GM12873 (cell line): Measurements from ENCODE around the gene MUC2.

ENCODE experiments used
- TF ChIP-seq, protein P1 (sequence below): IDR thresholded peaks from 2 replicates; pipeline ENCODE4 v1.5.1; 2012; ENCODE audit warnings: low read depth, mild to moderate bottlenecking, moderate library complexity, low read length, control low read depth; ENCODE audit not compliant: insufficient read depth; ENCODE audit errors: missing control alignments

Gene MUC2

DNA sequence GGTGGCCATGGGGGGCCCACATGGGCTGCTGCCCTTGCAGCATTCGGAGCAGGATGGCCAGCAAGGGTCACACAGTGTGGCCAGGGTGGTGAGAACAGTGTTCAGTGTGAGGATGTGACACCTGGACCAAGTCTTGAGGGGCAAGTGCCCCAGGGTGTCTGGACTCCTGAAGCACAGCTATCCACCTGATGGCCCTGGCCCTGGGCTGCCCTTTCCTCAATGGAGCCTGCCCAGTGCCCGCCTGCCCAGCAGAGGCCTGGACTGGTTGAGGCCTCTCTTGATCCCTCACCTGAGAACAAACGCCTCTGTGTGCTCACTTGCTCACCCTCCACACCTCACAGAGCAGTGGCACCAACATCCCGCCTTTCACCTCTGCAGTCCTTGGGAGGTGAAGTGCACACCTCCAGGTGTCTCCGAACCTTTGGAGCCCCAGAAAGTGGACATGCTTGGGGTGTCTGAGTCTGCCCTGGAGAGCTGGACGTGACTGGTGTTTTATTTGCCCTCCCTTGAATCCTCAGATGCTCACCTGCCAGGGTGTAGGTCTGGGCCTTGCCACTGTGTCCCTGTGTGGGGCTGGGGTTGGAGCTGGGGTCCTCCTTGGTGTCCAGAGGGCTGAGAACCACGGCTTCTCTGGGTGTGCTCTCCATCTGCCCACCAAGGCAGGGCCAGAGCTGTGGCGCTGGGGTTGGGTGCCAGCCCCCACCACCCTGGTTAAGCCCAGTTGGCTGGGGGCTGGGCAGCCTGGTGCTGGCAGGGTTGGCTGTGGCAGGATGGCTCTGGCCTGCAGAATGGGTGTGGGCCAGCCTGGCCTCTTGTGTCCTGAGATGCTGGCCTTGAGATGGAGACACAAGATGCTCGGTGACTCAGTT is 3.8 kb upstream of the MUC2 start:
- TF ChIP-seq, protein P1, sequence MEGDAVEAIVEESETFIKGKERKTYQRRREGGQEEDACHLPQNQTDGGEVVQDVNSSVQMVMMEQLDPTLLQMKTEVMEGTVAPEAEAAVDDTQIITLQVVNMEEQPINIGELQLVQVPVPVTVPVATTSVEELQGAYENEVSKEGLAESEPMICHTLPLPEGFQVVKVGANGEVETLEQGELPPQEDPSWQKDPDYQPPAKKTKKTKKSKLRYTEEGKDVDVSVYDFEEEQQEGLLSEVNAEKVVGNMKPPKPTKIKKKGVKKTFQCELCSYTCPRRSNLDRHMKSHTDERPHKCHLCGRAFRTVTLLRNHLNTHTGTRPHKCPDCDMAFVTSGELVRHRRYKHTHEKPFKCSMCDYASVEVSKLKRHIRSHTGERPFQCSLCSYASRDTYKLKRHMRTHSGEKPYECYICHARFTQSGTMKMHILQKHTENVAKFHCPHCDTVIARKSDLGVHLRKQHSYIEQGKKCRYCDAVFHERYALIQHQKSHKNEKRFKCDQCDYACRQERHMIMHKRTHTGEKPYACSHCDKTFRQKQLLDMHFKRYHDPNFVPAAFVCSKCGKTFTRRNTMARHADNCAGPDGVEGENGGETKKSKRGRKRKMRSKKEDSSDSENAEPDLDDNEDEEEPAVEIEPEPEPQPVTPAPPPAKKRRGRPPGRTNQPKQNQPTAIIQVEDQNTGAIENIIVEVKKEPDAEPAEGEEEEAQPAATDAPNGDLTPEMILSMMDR, result no peak

DNA sequence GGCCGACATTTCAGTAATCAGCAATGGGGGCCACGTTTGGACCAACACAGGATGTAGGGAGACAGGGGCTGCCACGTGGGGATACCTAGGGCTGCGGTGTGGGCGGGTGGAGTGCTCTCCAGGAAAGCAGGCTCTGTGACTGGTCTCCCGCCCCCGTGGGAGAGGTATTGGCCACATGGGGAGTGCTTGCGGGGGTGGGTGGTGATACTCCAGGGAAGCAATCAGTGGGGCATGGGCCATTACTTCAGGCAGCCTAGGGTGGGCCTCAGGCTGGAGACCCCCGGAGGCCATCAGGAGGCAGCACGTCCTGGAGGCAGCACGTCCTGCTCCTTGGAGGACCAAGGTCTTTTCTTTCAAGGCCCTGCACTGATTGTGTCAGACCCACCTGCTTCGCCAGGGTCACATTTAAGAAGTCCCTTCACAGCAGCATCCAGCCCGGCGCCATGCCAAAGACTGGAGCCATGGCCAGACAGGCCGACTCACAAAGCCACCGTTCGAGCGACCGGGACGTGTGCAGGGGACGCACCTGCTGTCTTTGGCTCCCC is 3.0 kb upstream of the MUC2 start:
- TF ChIP-seq, protein P1, result no peak

DNA sequence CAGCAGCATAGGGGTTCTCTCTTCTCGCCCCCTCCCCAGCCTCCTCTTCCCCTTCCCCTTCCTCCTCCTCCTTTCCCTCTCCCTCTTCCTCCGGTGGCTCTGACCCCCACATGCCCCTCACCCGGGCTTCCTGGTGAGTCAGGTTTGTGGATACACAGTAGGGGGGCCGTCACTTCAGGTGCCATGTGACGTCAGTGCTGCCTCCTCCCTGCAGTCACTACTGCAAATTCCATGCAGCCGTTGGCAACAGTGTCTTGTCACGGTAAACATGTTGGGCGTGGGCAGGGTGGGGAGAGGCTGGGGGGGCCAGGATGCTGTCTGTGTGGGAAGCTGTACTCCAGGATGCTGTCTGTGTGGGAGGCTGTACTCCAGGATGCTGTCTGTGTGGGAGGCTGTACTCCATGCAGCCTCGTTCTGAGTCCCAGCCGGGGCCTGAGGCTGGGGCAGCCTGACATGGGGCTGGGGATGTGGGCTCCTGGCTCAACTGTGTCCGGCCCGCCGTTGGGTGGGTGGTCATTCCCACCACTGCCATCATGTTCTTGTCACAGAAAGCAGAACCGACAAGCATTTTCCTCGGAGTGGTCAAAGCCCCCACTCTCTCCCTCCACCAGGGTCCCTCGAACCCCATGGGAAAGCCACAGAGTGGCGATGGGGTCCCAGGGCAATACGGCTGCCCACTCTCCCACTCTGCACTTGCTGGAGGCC is 2.4 kb upstream of the MUC2 start:
- TF ChIP-seq, protein P1, result no peak

DNA sequence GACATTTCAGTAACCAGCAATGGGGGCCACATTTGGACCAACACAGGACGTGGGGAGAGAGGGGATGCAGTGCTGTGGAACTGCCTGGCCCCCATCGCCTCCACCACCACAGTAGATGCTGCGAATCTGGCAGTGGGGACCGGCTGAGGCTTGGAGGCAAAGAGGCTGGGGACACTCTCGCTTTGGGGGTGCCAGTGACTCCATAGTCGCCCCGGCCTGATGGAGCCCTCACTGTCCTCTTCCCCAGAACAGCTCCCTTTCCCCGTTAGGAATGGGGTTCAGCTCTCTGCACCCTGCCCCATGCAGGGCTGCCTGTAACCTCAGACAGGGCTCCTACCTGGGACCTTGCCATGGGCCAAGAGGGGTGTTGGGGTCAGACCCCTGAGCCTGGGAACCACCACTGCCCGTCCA is 1.8 kb upstream of the MUC2 start:
- TF ChIP-seq, protein P1, result no peak

DNA sequence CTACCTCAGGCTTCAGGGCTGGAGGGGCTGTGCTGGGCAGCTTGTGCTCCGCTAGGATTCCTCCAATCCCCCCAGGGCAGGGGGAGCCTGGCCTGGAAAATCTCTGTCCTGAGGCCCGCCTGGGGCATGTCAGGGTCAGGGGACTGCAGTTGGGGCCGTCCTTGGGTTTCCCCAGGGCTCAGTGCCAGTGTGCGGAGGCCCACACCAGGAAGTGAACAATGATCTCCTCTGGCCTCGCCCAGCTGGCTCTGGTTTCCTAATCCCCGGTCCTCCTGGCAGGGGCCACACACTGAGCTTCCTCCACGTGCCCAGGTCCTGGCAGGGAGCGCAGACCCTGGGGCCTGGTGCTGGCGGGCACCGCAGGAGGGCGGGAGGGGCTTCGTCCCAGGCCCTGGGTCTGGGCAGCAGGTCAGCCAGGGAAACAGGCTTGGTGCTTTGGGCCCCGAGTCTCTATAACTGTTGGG is 1.4 kb upstream of the MUC2 start:
- TF ChIP-seq, protein P1, result no peak

DNA sequence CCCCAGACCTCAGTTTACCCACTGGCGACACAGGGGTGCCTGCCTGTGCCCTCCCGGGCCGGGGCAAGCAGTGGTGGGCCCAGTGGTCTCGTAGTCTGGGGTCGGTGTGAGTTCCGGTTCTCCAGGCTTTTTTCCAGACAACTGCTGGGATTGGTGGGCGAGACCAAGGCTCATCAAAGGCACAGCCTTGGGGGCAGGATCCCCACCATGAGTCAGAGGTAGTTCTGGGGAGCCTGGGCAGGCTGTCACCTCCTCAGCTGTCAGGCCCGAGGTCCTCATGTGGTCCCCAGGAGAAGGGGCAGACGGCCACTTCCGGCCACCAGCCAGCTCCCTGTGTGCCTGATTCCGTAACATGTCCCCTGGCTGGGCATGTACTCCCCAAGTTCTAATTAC is 827 bp upstream of the MUC2 start:
- TF ChIP-seq, protein P1, result no peak

DNA sequence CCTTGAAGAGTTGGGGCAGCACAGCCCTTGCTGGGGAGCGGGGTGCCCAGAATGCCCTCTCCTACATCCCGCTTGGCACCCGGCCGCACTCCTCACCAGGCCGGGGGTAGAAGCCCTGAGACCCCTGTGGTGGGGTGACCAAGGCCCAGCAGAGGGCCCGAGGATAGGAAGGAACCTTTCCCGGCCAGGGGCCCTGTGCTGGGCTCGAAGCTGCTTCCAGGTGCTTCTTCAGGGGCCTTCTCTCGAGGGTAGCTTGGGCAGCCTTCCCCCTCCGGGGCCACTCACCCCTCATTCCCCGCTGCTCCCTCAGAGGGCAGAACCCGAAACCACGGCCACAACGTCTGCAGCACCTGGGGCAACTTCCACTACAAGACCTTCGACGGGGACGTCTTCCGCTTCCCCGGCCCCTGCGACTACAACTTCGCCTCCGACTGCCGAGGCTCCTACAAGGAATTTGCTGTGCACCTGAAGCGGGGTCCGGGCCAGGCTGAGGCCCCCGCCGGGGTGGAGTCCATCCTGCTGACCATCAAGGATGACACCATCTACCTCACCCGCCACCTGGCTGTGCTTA is 752 bp downstream of the MUC2 start:
- TF ChIP-seq, protein P1, result no peak
